AG09309 (cell line): ENCODE data around the gene TIGD6.

Experiments
- DNase-seq: peaks from one replicate; pipeline ENCODE4 v3.0.0-alpha.2; 2010; ENCODE audit warnings: low read depth
- H3K4me3 ChIP-seq: 2 replicates; pipeline ENCODE4 v1.5.1; 2011; ENCODE audit warnings: mild to moderate bottlenecking, low read depth, low read length, moderate library complexity; ENCODE audit not compliant: control insufficient read depth
- CTCF ChIP-seq: IDR thresholded peaks from 2 replicates; pipeline ENCODE4 v1.5.1; 2011; ENCODE audit warnings: mild to moderate bottlenecking, low read depth, low read length, inconsistent platforms; ENCODE audit not compliant: insufficient read depth, control insufficient read depth; ENCODE audit errors: missing control alignments

TIGD6 gene

GRCh38 chr5:149982505-149982904 lies 17.9 kb downstream of the TIGD6 start:
- DNase-seq = no peak
- H3K4me3 ChIP-seq = no peak overlapping the region
- no peak for TF ChIP-seq CTCF

GRCh38 chr5:149981206-149981605 lies 19.2 kb downstream of the TIGD6 start:
- no peak for TF ChIP-seq CTCF
- H3K4me3 ChIP-seq = no peak overlapping the region

DNA sequence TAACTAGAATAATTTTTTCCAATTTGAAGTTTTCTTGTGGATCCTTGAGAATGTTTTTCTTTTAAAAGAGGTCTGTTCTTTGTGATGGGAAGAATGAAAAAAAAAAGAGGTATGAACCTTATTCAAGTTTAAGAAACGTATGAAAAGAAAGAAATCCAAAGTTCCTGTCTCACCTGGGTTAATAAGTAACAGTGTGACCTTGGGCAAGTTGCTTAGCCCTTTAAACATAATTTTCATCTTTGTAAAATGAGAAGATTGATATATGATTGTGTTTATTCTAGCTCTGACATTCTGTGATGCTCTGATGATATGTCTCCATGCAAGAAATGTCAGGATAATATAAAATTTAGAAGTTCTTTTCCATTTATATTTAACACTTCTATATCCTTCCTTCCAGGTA lies 20.6 kb downstream of the TIGD6 start:
- TF ChIP-seq CTCF = no peak
- H3K4me3 ChIP-seq = no peak overlapping the region
- no peak for DNase-seq

More at GRCh38 chr5:149981206-149981605, 19.2 kb downstream of the TIGD6 start:
- no peak for DNase-seq

GRCh38 chr5:149975409-149975808 lies 25.0 kb downstream of the TIGD6 start:
- DNase-seq = no peak
- no peak overlapping the region for H3K4me3 ChIP-seq
- TF ChIP-seq CTCF = no peak

DNA sequence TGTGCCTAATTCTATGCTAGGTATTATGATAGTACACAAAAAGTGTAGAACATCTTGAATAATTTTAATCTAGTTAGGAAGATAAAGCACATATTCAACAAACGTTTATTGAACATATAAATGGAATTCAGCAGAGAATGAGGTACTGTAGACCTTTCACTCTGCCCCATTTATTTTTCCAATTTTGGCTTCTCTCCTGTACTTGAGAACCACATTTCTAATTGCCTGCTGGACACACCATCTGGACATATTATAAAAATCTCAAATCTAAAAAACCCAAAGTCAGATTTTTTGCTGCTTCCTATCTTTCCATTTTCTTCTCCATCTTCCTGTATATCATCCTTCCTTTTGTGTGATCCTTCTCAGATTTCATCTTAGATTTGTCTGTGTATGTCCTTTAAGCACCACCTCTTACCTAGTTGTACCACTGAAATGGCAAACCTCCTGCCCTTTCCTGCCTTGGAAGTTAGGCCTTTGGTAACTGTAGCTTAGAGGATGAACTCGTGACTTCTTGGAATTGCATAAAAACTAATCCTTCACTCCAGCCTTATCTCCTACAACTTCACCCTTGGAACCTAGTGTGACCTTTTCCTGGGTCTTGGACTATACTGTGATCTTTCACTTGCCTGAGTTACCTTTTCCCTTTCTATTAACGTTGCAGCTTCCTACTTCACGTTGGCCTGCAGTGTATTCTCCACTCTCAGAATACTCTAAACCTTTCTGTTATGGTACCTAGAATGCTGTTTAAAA lies 31.1 kb downstream of the TIGD6 start:
- DNase-seq = no peak
- no peak for TF ChIP-seq CTCF
- H3K4me3 ChIP-seq = no peak overlapping the region

GRCh38 chr5:149966946-149967345 lies 33.5 kb downstream of the TIGD6 start:
- no peak for TF ChIP-seq CTCF
- DNase-seq = no peak
- H3K4me3 ChIP-seq = no peak overlapping the region
